PC-3 (cell line): Measurements from ENCODE around the gene CDH26. TPM values are rescaled to one million over a fixed set of nuclear protein-coding genes. Genes with fewer than 3 reads are reported as not detected.

ENCODE experiments used
- ATAC-seq: fragments of 200-7000 bp; cut with Tn5 transposase; 2 replicates; pipeline ENCODE4 v1.9.1; 2020; ENCODE audit warnings: mild to moderate bottlenecking, moderate library complexity
- BruUV-seq: library from RNA; stranded (reverse); fragments of 400-500 nt; replicated peaks from 2 replicates; lab custom pipeline; 2021; lab: Mats Ljungman, UMichigan
- CTCF ChIA-PET: fragments of 300-600 bp; sonication (Branson Sonifier 250); formaldehyde crosslinking; loops from one replicate; lab custom pipeline; 2022; ENCODE audit warnings: antibody characterized with exemption; lab: Charles Lee
- POLR2A ChIA-PET: fragments of 300-600 bp; sonication (Branson Sonifier 250); formaldehyde crosslinking; loops from one replicate; lab custom pipeline; 2022; ENCODE audit warnings: antibody characterized with exemption; ENCODE audit not compliant: unreplicated experiment; lab: Charles Lee
- DNase-seq: peaks from one replicate; pipeline ENCODE4 v3.0.0-alpha.2; 2015
- H2AFZ ChIP-seq: fragments of 300-600 bp; sonication (generic); 2 replicates; pipeline ENCODE4 v1.6.0; 2016; ENCODE audit warnings: antibody characterized with exemption, low read length
- H3F3A ChIP-seq: fragments of 300-600 bp; sonication (generic); one replicate; pipeline ENCODE4 v1.6.0; 2017; ENCODE audit warnings: antibody characterized with exemption, low read length, control low read depth, mild to moderate bottlenecking; ENCODE audit not compliant: unreplicated experiment
- H3K27ac ChIP-seq: fragments of 300-600 bp; sonication (generic); 2 replicates; pipeline ENCODE4 v1.5.1; 2016; ENCODE audit warnings: mild to moderate bottlenecking, low read length
- H3K27me3 ChIP-seq: fragments of 300-600 bp; sonication (generic); 2 replicates; pipeline ENCODE4 v1.6.1; 2016; ENCODE audit warnings: low read length, mixed read lengths
- H3K36me3 ChIP-seq: fragments of 300-600 bp; sonication (generic); 2 replicates; pipeline ENCODE4 v1.6.1; 2016; ENCODE audit warnings: low read depth, mixed run types, low read length, mixed read lengths
- H3K4me1 ChIP-seq: fragments of 300-600 bp; sonication (generic); 2 replicates; pipeline ENCODE4 v1.5.1; 2016; ENCODE audit warnings: low read length; ENCODE audit not compliant: insufficient read depth
- H3K4me2 ChIP-seq: fragments of 300-600 bp; sonication (generic); 2 replicates; pipeline ENCODE4 v1.6.0; 2016; ENCODE audit warnings: low read length
- H3K4me3 ChIP-seq: fragments of 300-600 bp; sonication (generic); 2 replicates; pipeline ENCODE4 v1.5.1; 2016; ENCODE audit warnings: mild to moderate bottlenecking, low read length, mixed read lengths
- H3K79me2 ChIP-seq: fragments of 300-600 bp; sonication (generic); 2 replicates; pipeline ENCODE4 v1.6.1; 2017; ENCODE audit warnings: low read length, mixed read lengths
- H3K9ac ChIP-seq: fragments of 300-600 bp; sonication (generic); 2 replicates; pipeline ENCODE4 v1.6.0; 2016; ENCODE audit warnings: mild to moderate bottlenecking, low read length
- H3K9me2 ChIP-seq: fragments of 300-600 bp; sonication (generic); replicated peaks from 2 replicates; pipeline ENCODE4 v1.6.1; 2016; ENCODE audit warnings: mixed run types, low read length, mixed read lengths
- H3K9me3 ChIP-seq: fragments of 300-600 bp; sonication (generic); 2 replicates; pipeline ENCODE4 v1.6.1; 2016; ENCODE audit warnings: low read length, mixed read lengths
- H4K20me1 ChIP-seq: fragments of 300-600 bp; sonication (generic); 2 replicates; pipeline ENCODE4 v1.6.1; 2016; ENCODE audit warnings: low read length, mixed read lengths
- CTCF ChIP-seq: fragments of 300-600 bp; sonication (generic); conservative IDR thresholded peaks from 2 replicates; pipeline ENCODE4 v1.5.1; 2017; ENCODE audit warnings: antibody characterized with exemption, low read depth, mild to moderate bottlenecking, low read length
- EZH2 ChIP-seq: fragments of 300-600 bp; sonication (generic); IDR thresholded peaks from one replicate; pipeline ENCODE4 v1.6.1; 2017; ENCODE audit warnings: antibody characterized with exemption, mild to moderate bottlenecking, low read length; ENCODE audit not compliant: unreplicated experiment
- EZH2phosphoT487 ChIP-seq: fragments of 300-600 bp; sonication (generic); IDR thresholded peaks from 2 replicates; pipeline ENCODE4 v1.6.1; 2018; ENCODE audit warnings: mild to moderate bottlenecking, antibody characterized with exemption, low read length, borderline replicate concordance
- intact Hi-C: fragments of 100-400 bp; cut with micrococcal nuclease; formaldehyde crosslinking; loops from 2 replicates; pipeline ENCODE4 v1.9.0; 2023
- total RNA-seq: library from RNA; depleted of rRNA; stranded (reverse); fragments of >200 nt; gene quantifications from 2 replicates; pipeline ENCODE4 v1.2.3, GENCODE V29; 2014

The CDH26 gene
- total RNA-seq, 1 experiment from 2014 or later, result 1.2 TPM

- BruUV-seq, result no TSS peak
- H3K9me2 ChIP-seq, result no peaks in the 10 kb centered on the region
- no peaks in the 10 kb centered on the region for H3K27me3 ChIP-seq
- ChIA-PET CTCF (no interaction called here), POLR2A (no interaction called here)
- no peaks in the 10 kb centered on the region for H3K79me2 ChIP-seq
- H2AFZ ChIP-seq, result no peak overlapping the region
- H3K4me2 ChIP-seq, result no peak overlapping the region
- H3K9me3 ChIP-seq, result no peaks in the 10 kb centered on the region
- ATAC-seq (no peak), DNase-seq (no peak)
- no peak overlapping the region for H3K4me3 ChIP-seq
- intact Hi-C loops, result no loop called here
- H3K27ac ChIP-seq, result no peak overlapping the region
- TF ChIP-seq EZH2phosphoT487, result no peak
- TF ChIP-seq EZH2, result no peak
- TF ChIP-seq CTCF, result no peak
- no peaks in the 10 kb centered on the region for H3F3A ChIP-seq
- no peaks in the 10 kb centered on the region for H4K20me1 ChIP-seq
- peaks cover 13% of the 10 kb centered on the region; the same call in 1 of the 2 replicates for H3K4me1 ChIP-seq
- H3K36me3 ChIP-seq, result no peaks in the 10 kb centered on the region
- H3K9ac ChIP-seq, result no peak overlapping the region
These were observed 403 bp downstream of the CDH26 start for GRCh38 chr20:59958626-59959025.

GRCh38 chr20:59961423-59961822 is 3.2 kb downstream of the CDH26 start:
- Histone ChIP-seq H3K27me3 (no peaks in the 10 kb centered on the region), H2AFZ (no peak overlapping the region), H3K79me2 (no peaks in the 10 kb centered on the region), H4K20me1 (no peaks in the 10 kb centered on the region), H3K4me2 (no peak overlapping the region), H3K4me3 (no peak overlapping the region), H3K9me3 (no peaks in the 10 kb centered on the region), H3K4me1 (peaks cover 13% of the 10 kb centered on the region; the same call in 1 of the 2 replicates), H3K27ac (no peak overlapping the region), H3K9me2 (no peaks in the 10 kb centered on the region), H3K9ac (no peak overlapping the region), H3F3A (no peaks in the 10 kb centered on the region), H3K36me3 (no peaks in the 10 kb centered on the region)
- ATAC-seq (no peak), DNase-seq (peak; percentile 46)
- POLR2A ChIA-PET, result interaction anchor here (0.6 kb wide), 1 partner anchor 9 kb away, joined by 3 read pairs; no protein-coding TSS in a partner anchor
- intact Hi-C loops, result no loop called here
- no TSS peak for BruUV-seq
- CTCF ChIA-PET, result no interaction called here
- TF ChIP-seq CTCF, result no peak
- no peak for TF ChIP-seq EZH2
- no peak for TF ChIP-seq EZH2phosphoT487

GRCh38 chr20:59962155-59962554 is 3.9 kb downstream of the CDH26 start:
- H3K79me2 ChIP-seq, result no peaks in the 10 kb centered on the region
- no peak for DNase-seq
- peaks cover 12% of the 10 kb centered on the region; the same call in 1 of the 2 replicates for H3K4me1 ChIP-seq
- H3K36me3 ChIP-seq, result no peaks in the 10 kb centered on the region
- no TSS peak for BruUV-seq
- H3K9me3 ChIP-seq, result no peaks in the 10 kb centered on the region
- H3K27ac ChIP-seq, result no peak overlapping the region
- H3K9ac ChIP-seq, result no peak overlapping the region
- TF ChIP-seq EZH2 (no peak), EZH2phosphoT487 (no peak), CTCF (no peak)
- H3K9me2 ChIP-seq, result no peaks in the 10 kb centered on the region
- no peaks in the 10 kb centered on the region for H3F3A ChIP-seq
- no peaks in the 10 kb centered on the region for H4K20me1 ChIP-seq
- no peak overlapping the region for H3K4me2 ChIP-seq
- no peak overlapping the region for H2AFZ ChIP-seq
- intact Hi-C loops, result no loop called here
- ChIA-PET CTCF (no interaction called here), POLR2A (no interaction called here)
- H3K4me3 ChIP-seq, result no peak overlapping the region
- no peaks in the 10 kb centered on the region for H3K27me3 ChIP-seq
- ATAC-seq, result no peak
